ENCODE data around the gene C1orf94. TPM values are rescaled to one million over a fixed set of nuclear protein-coding genes. Genes with fewer than 3 reads are reported as not detected.
A peak's percentile ranks its signal among the peaks of the same experiment; 100 is the strongest.

The C1orf94 gene
- total RNA-seq (not detected), polyA plus RNA-seq (not detected)

GRCh38 chr1:34176830-34177603 is at the start of gene C1orf94:
Gene C1orf94, plus strand, starts transcription at chr1:34176907. Its CDS starts 883 bp downstream, at chr1:34177790.
- Mint-ChIP-seq H3K27me3 (peaks cover 42% of the 10 kb centered on the region), H3K36me3 (no peaks in the 10 kb centered on the region), H3K4me3 (no peak within 1 kb of the TSS), H3K9me3 (peaks cover 0 to 2% (median 0%) of the 10 kb centered on the region in 7 donors), H3K27ac (no peak within 1 kb of the TSS), H3K4me1 (no peaks in the 10 kb centered on the region)
- DNase-seq (no peak), ATAC-seq (ENCODE audit: low read depth in 2 of 2) (no peak)
- H3K4me1 ChIP-seq (ENCODE audit: control insufficient read depth, insufficient read depth, low read length, poor library complexity, severe bottlenecking) = no peaks in the 10 kb centered on the region
- no peak within 1 kb of the TSS for H3K27ac ChIP-seq (ENCODE audit: insufficient read depth, low read length, poor library complexity, severe bottlenecking)
- H3K36me3 ChIP-seq (ENCODE audit: control insufficient read depth, insufficient read depth, low read length) = no peaks in the 10 kb centered on the region
- H3K9me3 ChIP-seq (ENCODE audit: control insufficient read depth in 2 of 2, low read length in 2 of 2) = no peaks in the 10 kb centered on the region
- peaks cover 8% of the 10 kb centered on the region for H3K27me3 ChIP-seq (ENCODE audit: control insufficient read depth, insufficient read depth, low read length)
- no peak within 1 kb of the TSS for H3K4me3 ChIP-seq (ENCODE audit: low read depth, low read length)

- Histone ChIP-seq H3K27ac (ENCODE audit: insufficient read depth, low read length, poor library complexity, severe bottlenecking) (no peak overlapping the region), H3K36me3 (ENCODE audit: control insufficient read depth, insufficient read depth, low read length) (no peaks in the 10 kb centered on the region), H3K9me3 (ENCODE audit: control insufficient read depth in 2 of 2, low read length in 2 of 2) (no peaks in the 10 kb centered on the region), H3K4me1 (ENCODE audit: control insufficient read depth, insufficient read depth, low read length, poor library complexity, severe bottlenecking) (no peaks in the 10 kb centered on the region), H3K4me3 (ENCODE audit: low read depth, low read length) (no peak overlapping the region), H3K27me3 (ENCODE audit: control insufficient read depth, insufficient read depth, low read length) (no peaks in the 10 kb centered on the region)
- H3K27me3 Mint-ChIP-seq = peaks cover 12% of the 10 kb centered on the region
- no peak for ATAC-seq (ENCODE audit: low read depth in 2 of 2)
- H3K4me3 Mint-ChIP-seq = no peak overlapping the region
- no peaks in the 10 kb centered on the region for H3K36me3 Mint-ChIP-seq
- DNase-seq = no peak
- peaks cover 0 to 2% (median 0%) of the 10 kb centered on the region in 7 donors for H3K9me3 Mint-ChIP-seq
- no peak overlapping the region for H3K27ac Mint-ChIP-seq
- H3K4me1 Mint-ChIP-seq = no peaks in the 10 kb centered on the region
These were observed 49.4 kb upstream of the C1orf94 start for GRCh38 chr1:34127006-34128000.

GRCh38 chr1:34128186-34128889 is 48.4 kb upstream of the C1orf94 start:
- Mint-ChIP-seq H3K4me1 (no peaks in the 10 kb centered on the region), H3K27ac (peak overlapping the region in 1 of 3 donors; percentile 10), H3K27me3 (peaks cover 12% of the 10 kb centered on the region), H3K4me3 (no peak overlapping the region), H3K36me3 (no peaks in the 10 kb centered on the region), H3K9me3 (peaks cover 0 to 2% (median 0%) of the 10 kb centered on the region in 7 donors)
- no peaks in the 10 kb centered on the region for H3K27me3 ChIP-seq (ENCODE audit: control insufficient read depth, insufficient read depth, low read length)
- no peaks in the 10 kb centered on the region for H3K36me3 ChIP-seq (ENCODE audit: control insufficient read depth, insufficient read depth, low read length)
- no peaks in the 10 kb centered on the region for H3K4me1 ChIP-seq (ENCODE audit: control insufficient read depth, insufficient read depth, low read length, poor library complexity, severe bottlenecking)
- H3K4me3 ChIP-seq (ENCODE audit: low read depth, low read length) = no peak overlapping the region
- DNase-seq = no peak
- no peaks in the 10 kb centered on the region for H3K9me3 ChIP-seq (ENCODE audit: control insufficient read depth in 2 of 2, low read length in 2 of 2)
- ATAC-seq (ENCODE audit: low read depth in 2 of 2) = no peak
- no peak overlapping the region for H3K27ac ChIP-seq (ENCODE audit: insufficient read depth, low read length, poor library complexity, severe bottlenecking)

GRCh38 chr1:34129630-34130029 is 47.1 kb upstream of the C1orf94 start:
- Histone ChIP-seq H3K9me3 (ENCODE audit: control insufficient read depth in 2 of 2, low read length in 2 of 2) (no peaks in the 10 kb centered on the region), H3K27me3 (ENCODE audit: control insufficient read depth, insufficient read depth, low read length) (peaks cover 2% of the 10 kb centered on the region), H3K4me1 (ENCODE audit: control insufficient read depth, insufficient read depth, low read length, poor library complexity, severe bottlenecking) (no peaks in the 10 kb centered on the region), H3K4me3 (ENCODE audit: low read depth, low read length) (no peak overlapping the region), H3K27ac (ENCODE audit: insufficient read depth, low read length, poor library complexity, severe bottlenecking) (no peak overlapping the region), H3K36me3 (ENCODE audit: control insufficient read depth, insufficient read depth, low read length) (no peaks in the 10 kb centered on the region)
- ATAC-seq (ENCODE audit: low read depth in 2 of 2) (no peak), DNase-seq (no peak)
- H3K27ac Mint-ChIP-seq = no peak overlapping the region
- peaks cover 0 to 2% (median 0%) of the 10 kb centered on the region in 7 donors for H3K9me3 Mint-ChIP-seq
- H3K36me3 Mint-ChIP-seq = no peaks in the 10 kb centered on the region
- H3K4me1 Mint-ChIP-seq = no peaks in the 10 kb centered on the region
- H3K27me3 Mint-ChIP-seq = peaks cover 12% of the 10 kb centered on the region
- H3K4me3 Mint-ChIP-seq = no peak overlapping the region

- H3K9me3 ChIP-seq (ENCODE audit: control insufficient read depth in 2 of 2, low read length in 2 of 2) = no peaks in the 10 kb centered on the region
- no peaks in the 10 kb centered on the region for H3K36me3 Mint-ChIP-seq
- ATAC-seq (ENCODE audit: low read depth in 2 of 2) (no peak), DNase-seq (no peak)
- H3K27me3 Mint-ChIP-seq = peaks cover 12% of the 10 kb centered on the region
- H3K4me1 ChIP-seq (ENCODE audit: control insufficient read depth, insufficient read depth, low read length, poor library complexity, severe bottlenecking) = no peaks in the 10 kb centered on the region
- no peaks in the 10 kb centered on the region for H3K36me3 ChIP-seq (ENCODE audit: control insufficient read depth, insufficient read depth, low read length)
- no peak overlapping the region for H3K27ac Mint-ChIP-seq
- no peak overlapping the region for H3K4me3 ChIP-seq (ENCODE audit: low read depth, low read length)
- no peak overlapping the region for H3K27ac ChIP-seq (ENCODE audit: insufficient read depth, low read length, poor library complexity, severe bottlenecking)
- H3K27me3 ChIP-seq (ENCODE audit: control insufficient read depth, insufficient read depth, low read length) = peaks cover 2% of the 10 kb centered on the region
- H3K9me3 Mint-ChIP-seq = peaks cover 0 to 2% (median 0%) of the 10 kb centered on the region in 7 donors
- no peaks in the 10 kb centered on the region for H3K4me1 Mint-ChIP-seq
- H3K4me3 Mint-ChIP-seq = no peak overlapping the region
These were observed 46.4 kb upstream of the C1orf94 start for GRCh38 chr1:34130306-34130705.

- Mint-ChIP-seq H3K9me3 (peaks cover 0 to 2% (median 0%) of the 10 kb centered on the region in 7 donors), H3K36me3 (no peaks in the 10 kb centered on the region), H3K27ac (no peak overlapping the region), H3K4me1 (no peaks in the 10 kb centered on the region), H3K27me3 (peaks cover 12% of the 10 kb centered on the region), H3K4me3 (peak overlapping the region in 1 of 4 donors; percentile 14)
- Histone ChIP-seq H3K4me1 (ENCODE audit: control insufficient read depth, insufficient read depth, low read length, poor library complexity, severe bottlenecking) (no peaks in the 10 kb centered on the region), H3K9me3 (ENCODE audit: control insufficient read depth in 2 of 2, low read length in 2 of 2) (no peaks in the 10 kb centered on the region), H3K36me3 (ENCODE audit: control insufficient read depth, insufficient read depth, low read length) (no peaks in the 10 kb centered on the region), H3K4me3 (ENCODE audit: low read depth, low read length) (no peak overlapping the region), H3K27ac (ENCODE audit: insufficient read depth, low read length, poor library complexity, severe bottlenecking) (no peak overlapping the region), H3K27me3 (ENCODE audit: control insufficient read depth, insufficient read depth, low read length) (peaks cover 2% of the 10 kb centered on the region)
- ATAC-seq (ENCODE audit: low read depth in 2 of 2) (no peak), DNase-seq (no peak)
These were observed 45.1 kb upstream of the C1orf94 start for GRCh38 chr1:34131396-34132160.

- H3K27ac ChIP-seq (ENCODE audit: insufficient read depth, low read length, poor library complexity, severe bottlenecking) = no peak overlapping the region
- Mint-ChIP-seq H3K27me3 (peaks cover 12% of the 10 kb centered on the region), H3K27ac (peak overlapping the region in 1 of 3 donors; percentile 26), H3K9me3 (no peaks in the 10 kb centered on the region), H3K4me1 (no peaks in the 10 kb centered on the region), H3K36me3 (no peaks in the 10 kb centered on the region), H3K4me3 (no peak overlapping the region)
- H3K4me1 ChIP-seq (ENCODE audit: control insufficient read depth, insufficient read depth, low read length, poor library complexity, severe bottlenecking) = no peaks in the 10 kb centered on the region
- ATAC-seq (ENCODE audit: low read depth in 2 of 2) = no peak
- H3K36me3 ChIP-seq (ENCODE audit: control insufficient read depth, insufficient read depth, low read length) = no peaks in the 10 kb centered on the region
- no peak for DNase-seq
- H3K27me3 ChIP-seq (ENCODE audit: control insufficient read depth, insufficient read depth, low read length) = peaks cover 2% of the 10 kb centered on the region
- H3K9me3 ChIP-seq (ENCODE audit: control insufficient read depth in 2 of 2, low read length in 2 of 2) = no peaks in the 10 kb centered on the region
- H3K4me3 ChIP-seq (ENCODE audit: low read depth, low read length) = no peak overlapping the region
These were observed 44.6 kb upstream of the C1orf94 start for GRCh38 chr1:34132161-34132420.
